ENCODE measurements around the gene NOL4L. TPM values are rescaled to one million over a fixed set of nuclear protein-coding genes. Genes with fewer than 3 reads are reported as not detected.

The NOL4L gene
- total and polyA plus RNA-seq, 10 donors = 3.4 to 45.4 (median 28.6) TPM

GRCh38 chr20:32547753-32548034 lies 37.4 kb downstream of the NOL4L start:
- Histone ChIP-seq H3K36me3 (no peaks in the 10 kb centered on the region), H3K9me3 (no peaks in the 10 kb centered on the region), H3K4me3 (no peak overlapping the region), H3K27me3 (replicated peaks in 1 of 7) (no peaks in the 10 kb centered on the region), H3K27ac (peak overlapping the region in 1 of 8 donors; percentile 5), H3K4me1 (peaks cover 0 to 9% (median 0%) of the 10 kb centered on the region in 6 donors)
- no peak for DNase-seq
- WGBS, 5 donors = 75 to 95% (median 86%) methylated on average over 1 of the region's 1 CpG
- TF ChIP-seq CTCF (IDR thresholded peaks at IDR 0.05 in 8 of 11, conservative IDR thresholded peaks at IDR 0.05 in 3 of 11) (no peak), POLR2A (IDR thresholded peaks at IDR 0.05) (no peak), POLR2AphosphoS5 (IDR thresholded peaks at IDR 0.05) (no peak)
- intact Hi-C loops (cut with DNase I; ENCODE audit: low total_unique reads) = no loop called here

GRCh38 chr20:32546918-32547752 lies 38.0 kb downstream of the NOL4L start:
- 74 to 83% (median 78%) methylated on average over 4 of the region's 4 CpGs for WGBS, 5 donors

GRCh38 chr20:32544893-32545840 lies 40.0 kb downstream of the NOL4L start:
- Histone ChIP-seq H3K27ac (peak overlapping the region in 1 of 8 donors; percentile 8), H3K4me3 (no peak overlapping the region), H3K4me1 (peaks cover 4 to 29% (median 16%) of the 10 kb centered on the region in 6 donors), H3K27me3 (replicated peaks in 1 of 7) (no peaks in the 10 kb centered on the region), H3K36me3 (no peaks in the 10 kb centered on the region), H3K9me3 (no peaks in the 10 kb centered on the region)
- intact Hi-C loops (cut with DNase I; ENCODE audit: low total_unique reads) = no loop called here
- WGBS, 5 donors = 81 to 95% (median 89%) methylated on average over 13 of the region's 13 CpGs
- TF ChIP-seq POLR2A (IDR thresholded peaks at IDR 0.05) (no peak), CTCF (IDR thresholded peaks at IDR 0.05 in 8 of 11, conservative IDR thresholded peaks at IDR 0.05 in 3 of 11) (no peak), POLR2AphosphoS5 (IDR thresholded peaks at IDR 0.05) (no peak)
- no peak for DNase-seq

More at GRCh38 chr20:32546918-32547752, 38.0 kb downstream of the NOL4L start:
- H3K36me3 ChIP-seq = no peaks in the 10 kb centered on the region
- H3K27ac ChIP-seq = peak overlapping the region in 1 of 8 donors; percentile 5
- TF ChIP-seq POLR2A (IDR thresholded peaks at IDR 0.05) = no peak
- no peak for TF ChIP-seq POLR2AphosphoS5 (IDR thresholded peaks at IDR 0.05)
- no peak for TF ChIP-seq CTCF (IDR thresholded peaks at IDR 0.05 in 8 of 11, conservative IDR thresholded peaks at IDR 0.05 in 3 of 11)
- intact Hi-C loops (cut with DNase I; ENCODE audit: low total_unique reads) = no loop called here
- no peaks in the 10 kb centered on the region for H3K27me3 ChIP-seq (replicated peaks in 1 of 7)
- H3K9me3 ChIP-seq = no peaks in the 10 kb centered on the region
- no peak overlapping the region for H3K4me3 ChIP-seq
- H3K4me1 ChIP-seq = peaks cover 0 to 9% (median under 1%) of the 10 kb centered on the region in 6 donors
- DNase-seq = no peak
